Islet of Langerhans (tissue), 1 donor: ENCODE measurements around the gene RASD1.
"Not testable (repeated sequence)": the region's sequence is repeated elsewhere in the genome, so short reads cannot be mapped to it uniquely, and the experiment has no call there.

Source experiments
- FAIRE-seq: peaks from one replicate; lab custom pipeline; 2011; peaks lifted over from hg19 to GRCh38; lab: Jason Lieb, UNC

Gene RASD1

DNA sequence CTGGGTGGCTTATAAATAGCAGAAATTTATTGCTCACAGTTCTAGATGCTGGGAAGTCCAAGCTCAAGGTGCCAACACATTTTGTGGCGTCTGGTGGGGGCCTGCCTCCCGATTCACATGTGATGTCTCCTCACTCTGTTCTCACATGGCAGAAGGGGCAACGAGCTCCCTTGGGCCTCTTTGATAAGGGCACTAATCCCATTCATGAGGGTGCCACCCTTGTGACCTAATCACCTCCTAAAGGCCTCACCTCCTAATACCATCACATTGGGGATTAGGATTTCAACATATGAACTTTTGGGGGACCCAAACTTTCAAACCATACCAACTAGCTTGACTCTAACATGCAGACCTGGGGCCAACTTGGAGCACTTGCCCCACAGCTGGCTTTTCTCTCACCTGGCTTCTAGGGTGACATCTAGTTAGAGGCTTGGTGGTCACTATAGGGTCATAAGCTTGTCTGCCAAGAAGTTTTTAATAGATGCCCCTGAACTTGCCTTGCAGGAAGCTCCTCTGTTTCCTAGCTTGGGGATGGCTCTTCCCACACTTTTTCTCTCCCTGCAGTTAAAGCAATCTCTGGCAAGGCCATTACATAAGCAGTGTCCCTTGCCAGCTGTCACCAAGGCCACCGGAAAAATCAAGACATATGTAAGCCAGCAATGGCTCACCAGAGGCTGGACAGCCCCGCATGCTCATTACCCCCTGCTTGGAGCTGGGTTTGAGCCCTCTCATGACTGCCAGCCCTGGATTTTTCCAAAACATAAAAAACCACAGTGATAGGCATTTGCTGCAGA lies 27.8 kb downstream of the RASD1 start:
- peak; percentile 77 for FAIRE-seq

DNA sequence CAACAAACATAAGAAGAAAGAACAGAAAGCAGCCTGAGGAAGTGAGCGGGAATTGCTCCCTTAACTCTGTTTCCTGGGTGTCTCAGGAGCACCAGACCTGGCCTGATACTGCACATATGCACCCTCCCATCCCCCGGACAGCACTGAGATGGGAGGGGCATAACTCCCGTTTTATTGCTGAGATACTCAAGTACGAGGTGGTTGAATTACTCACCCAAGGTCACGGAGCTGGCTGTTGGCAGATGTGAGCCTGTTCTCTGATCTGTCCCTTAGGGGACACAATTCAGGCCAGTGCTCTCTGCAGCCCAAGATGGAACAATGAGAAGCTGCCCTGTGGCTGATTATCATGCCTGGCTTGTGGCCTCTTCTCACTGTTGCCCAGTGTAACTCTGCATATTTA lies 28.5 kb downstream of the RASD1 start:
- no peak for FAIRE-seq

DNA sequence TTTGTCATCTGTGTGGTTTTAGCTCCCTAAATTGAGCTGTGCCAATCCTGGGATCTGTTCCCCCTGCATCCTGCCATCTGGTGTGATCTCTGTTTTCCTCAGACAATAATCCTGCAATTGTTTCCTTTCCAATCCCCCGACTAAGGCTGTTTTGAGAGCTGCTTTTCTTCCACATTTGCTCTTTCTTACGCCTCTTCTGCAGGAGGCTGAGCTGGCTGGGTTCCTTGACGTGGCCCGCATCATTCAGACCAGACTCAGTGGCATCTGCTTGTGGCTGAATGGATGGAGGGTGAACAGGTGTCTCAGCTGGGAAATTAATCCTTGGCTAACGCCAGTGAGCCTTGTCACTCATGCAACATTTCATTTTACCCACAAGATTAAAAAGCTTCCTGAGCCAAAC lies 29.2 kb downstream of the RASD1 start:
- FAIRE-seq, result no peak

DNA sequence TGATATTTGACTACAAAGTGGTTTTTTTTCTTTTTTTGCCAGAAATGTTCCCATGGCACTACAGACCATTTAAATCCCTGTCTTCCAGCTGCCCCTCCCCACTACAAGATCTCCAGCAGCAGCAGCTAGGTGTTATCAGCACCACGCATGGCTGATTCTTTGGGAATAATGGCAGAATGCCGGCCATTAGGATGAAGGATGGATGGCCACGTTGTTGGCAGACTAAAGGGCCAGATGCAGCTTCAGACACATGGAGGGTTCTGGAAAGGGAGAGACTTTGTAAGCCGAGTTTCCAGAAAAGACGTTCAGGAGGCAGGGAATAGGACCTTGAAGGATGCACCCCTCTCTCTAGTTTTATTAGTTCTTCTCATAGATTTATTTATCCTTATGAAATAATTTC lies 29.7 kb downstream of the RASD1 start:
- FAIRE-seq, result no peak

DNA sequence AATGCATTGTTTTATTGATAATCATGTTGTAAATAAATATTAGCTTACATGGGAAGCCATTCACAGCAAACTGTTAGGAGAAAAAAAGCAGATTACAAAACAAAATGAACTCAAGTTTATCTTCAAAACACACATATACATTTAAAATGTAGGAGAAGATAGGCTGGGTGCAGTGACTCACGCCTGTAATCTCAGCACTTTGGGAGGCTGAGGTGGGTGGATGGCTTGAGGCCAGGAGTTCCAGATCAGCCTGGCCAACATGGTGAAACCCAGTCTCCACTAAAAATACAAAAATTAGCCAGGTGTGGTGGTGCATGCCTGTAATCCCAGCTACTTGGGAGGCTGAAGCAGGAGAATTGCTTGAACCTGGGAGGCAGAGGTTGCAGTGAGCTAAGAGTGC lies 30.3 kb downstream of the RASD1 start:
- FAIRE-seq, result not testable (repeated sequence)

DNA sequence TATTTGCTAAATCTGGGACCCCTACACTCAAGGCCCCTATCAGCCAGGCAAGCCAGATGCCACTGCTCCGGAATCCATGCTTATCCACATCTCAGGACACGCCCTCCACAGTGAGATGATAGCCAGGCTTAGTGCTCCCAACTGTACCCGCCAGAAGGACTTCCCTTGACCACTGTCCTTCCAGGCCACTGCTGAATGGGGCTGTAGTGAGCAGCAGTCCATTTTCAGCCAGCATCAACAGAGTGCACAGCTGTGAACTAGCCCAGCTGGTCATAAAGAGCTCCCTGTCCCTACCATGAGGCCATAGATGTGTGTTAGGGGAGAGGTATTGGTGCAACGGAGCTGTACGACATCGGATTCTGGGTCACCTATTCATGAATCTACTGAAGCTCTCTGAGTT lies 32.4 kb downstream of the RASD1 start:
- no peak for FAIRE-seq

DNA sequence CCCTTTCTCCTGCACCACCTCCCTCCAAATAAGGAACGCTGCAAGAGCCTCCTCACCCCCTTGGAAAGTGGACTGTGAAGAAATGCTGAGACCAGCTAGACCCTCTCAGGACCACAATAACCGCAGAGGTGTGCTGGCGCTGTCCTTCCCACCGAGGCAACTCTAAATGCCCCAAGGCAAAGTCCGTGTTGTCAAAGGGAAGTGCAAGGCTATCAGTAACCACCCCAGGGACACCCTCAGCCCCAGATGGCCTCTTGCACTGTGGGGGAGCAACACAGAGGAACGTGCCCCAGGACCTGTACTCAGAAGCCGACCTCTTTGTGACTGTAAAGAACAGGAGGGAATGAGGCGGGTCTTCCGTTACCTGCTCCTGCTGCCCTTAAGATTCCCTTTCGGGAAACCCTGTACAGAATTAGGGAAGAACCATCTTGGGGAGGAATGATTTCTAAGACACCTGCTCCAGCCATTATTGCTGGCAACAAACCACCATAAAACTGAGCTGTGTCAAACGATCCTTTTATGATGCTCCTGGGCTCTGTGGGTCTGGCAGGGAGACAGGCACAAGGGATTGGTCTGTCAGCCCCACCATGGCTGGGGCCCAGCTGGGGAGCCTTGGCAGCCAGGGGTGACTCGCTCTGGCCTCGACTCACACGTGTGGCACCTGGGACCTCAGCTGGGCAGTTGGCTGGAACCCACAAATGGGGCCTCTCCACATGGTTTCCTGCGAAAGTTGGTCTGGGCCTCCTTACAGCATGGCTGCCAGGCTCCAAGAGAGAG lies 34.0 kb downstream of the RASD1 start:
- FAIRE-seq, result no peak

DNA sequence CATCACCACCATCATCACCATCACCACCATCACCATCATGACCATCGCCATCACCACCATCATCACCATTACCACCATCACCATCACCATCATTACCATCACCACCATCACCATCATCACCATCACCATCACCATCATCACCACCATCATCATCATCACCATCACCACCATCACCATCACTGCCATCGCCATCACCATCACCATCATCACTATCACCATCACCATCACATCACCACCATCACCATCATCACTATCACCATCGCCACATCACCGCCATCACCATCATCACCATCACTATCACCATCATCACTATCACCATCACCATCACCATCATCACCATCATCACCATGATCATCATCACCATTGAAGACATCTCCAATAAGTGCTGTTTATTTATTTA lies 36.2 kb downstream of the RASD1 start:
- FAIRE-seq, result no peak

DNA sequence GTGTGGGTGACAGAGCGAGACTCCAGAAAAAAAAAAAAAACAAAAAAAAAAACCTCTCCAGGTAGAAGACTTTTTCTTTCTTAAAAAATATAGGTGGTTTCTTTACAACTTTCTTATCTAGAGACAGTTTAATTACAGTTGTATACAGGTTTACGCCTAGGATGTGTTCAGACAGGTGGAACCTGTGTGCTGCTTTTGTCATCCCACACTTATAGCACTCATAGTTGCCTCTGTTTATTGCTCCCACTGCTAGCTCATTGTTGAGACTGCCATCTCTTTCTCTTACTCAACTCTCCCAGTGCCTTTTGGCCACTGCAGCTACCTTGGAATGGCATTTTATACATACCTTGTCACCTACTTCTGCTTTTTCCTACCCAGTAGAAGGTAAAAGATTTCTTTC lies 38.5 kb downstream of the RASD1 start:
- FAIRE-seq, result no peak

DNA sequence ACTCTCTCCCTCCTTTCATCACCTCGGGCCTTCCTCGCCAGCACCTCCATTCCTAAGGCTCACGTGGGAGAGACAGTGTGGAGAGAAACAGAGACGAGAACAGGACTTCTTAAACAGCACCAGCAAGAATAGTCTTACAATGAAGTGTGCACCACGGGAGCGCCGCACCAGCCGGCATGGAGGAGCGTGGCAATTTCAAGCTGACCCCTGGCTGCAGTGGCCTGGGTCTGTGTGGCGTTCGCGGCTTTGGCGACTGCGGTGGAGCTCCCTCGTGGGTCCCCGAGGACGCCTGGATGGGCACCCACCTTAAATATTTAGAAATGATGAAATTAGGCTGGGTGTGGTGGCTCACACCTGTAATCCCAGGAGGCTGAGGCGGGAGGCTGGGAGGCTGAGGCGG lies 39.9 kb downstream of the RASD1 start:
- FAIRE-seq, result no peak

DNA sequence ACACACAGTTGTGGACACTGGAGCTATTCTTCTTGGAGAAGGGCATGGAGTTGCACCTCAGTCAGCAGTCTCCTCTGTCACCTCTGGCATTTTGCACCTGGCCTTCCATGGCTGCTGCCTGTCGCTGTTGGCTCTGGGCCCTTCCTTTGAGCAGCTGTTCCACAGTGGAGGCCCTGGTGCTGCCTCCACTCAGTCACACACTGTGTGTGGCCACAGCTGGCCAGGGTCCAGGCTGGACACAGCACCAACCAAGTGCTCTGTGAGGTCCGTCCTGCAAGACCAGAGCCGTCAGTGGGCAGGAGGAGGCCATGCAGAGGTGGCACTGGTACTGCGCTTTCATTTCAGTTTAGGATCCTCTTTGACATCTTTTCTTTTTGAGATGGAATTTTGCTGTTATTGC lies 41.0 kb downstream of the RASD1 start:
- no peak for FAIRE-seq

DNA sequence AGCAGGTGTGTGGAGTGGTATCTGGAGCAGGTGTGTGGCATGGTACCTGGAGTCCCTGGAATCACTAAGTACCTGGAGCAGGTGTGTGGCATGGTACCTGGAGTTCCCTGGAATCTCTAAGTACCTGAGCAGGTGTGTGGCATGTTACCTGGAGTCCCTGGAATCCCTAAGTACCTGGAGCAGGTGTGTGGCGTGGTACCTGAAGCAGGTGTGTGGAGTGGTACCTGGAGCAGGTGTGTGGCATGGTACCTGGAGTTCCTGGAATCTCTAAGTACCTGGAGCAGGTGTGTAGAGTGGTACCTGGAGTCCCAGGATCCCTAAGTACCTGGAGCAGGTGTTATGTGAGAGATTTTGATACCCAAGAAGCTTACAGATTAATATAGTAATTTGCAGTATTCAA lies 41.5 kb downstream of the RASD1 start:
- FAIRE-seq, result not testable (repeated sequence)

DNA sequence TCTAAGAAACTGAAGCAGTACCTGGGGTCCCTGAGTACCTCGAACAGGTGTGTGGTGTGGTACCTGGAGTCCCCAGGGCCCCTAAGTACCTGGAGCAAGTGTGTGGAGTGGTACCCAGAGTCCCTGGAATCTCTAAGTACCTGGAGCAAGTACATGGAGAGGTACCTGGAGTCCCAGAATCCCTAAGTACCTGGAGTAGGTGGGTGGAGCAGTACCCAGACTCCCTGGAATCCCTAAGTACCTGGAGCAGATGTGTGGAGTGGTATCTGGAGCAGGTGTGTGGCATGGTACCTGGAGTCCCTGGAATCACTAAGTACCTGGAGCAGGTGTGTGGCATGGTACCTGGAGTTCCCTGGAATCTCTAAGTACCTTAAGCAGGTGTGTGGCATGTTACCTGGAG lies 41.9 kb downstream of the RASD1 start:
- FAIRE-seq, result no peak

DNA sequence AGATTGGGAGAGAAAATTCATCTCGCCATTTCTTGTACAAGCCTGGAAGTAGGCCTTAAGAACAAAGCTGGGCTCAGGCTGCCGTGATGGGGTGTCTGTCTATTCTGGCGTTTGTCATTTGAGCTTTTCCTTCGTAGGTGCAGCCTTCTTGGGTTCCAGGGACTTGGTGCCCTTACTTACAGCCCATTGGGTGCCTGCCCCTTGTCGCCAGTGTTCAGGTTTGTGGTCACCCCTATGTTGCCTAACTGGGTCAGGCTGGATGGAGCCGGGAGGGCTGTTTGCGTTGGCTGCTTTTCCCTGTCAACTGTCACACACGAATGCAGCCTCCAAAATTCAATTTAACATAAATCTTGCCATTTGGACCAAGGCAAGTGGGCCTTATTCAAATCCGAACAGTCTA lies 43.1 kb downstream of the RASD1 start:
- no peak for FAIRE-seq

DNA sequence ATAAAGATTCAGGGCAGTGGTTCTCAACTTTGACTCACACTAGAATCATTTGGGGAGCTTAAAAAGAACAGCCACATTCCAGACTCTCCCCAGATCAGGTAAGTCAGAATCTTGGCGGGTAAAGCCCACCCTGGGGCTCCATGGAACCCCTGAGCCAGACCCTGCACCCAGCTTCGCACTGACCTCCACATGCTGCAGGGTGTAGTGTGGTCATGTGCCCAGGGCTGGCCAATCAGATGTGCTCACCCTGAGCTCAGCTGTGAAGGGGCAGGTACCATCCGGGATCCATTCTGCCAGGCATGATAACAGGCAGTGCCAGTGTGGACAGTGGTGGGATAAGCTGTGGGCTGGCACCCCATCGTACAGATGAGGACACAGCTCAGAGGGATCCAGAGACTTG lies 47.5 kb downstream of the RASD1 start:
- FAIRE-seq, result no peak

DNA sequence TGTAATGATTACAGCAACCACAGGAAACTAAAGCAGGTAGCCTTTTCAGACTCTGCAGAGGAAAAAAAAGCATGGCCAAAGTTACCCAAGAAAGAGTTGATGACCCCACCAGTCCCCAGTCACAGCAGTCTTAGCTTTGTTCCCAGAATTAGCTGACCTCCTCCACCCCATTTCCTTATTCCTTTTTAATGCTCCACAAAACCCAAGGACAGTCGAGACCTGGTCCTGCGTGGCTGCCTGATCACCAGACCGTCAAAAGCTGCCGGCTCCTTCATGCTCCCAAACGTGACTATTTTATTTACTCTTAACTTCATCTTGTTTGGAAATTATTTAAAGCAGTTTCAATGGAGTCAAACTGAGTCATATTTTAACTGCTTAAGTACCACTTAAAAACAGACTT lies 48.1 kb downstream of the RASD1 start:
- no peak for FAIRE-seq

DNA sequence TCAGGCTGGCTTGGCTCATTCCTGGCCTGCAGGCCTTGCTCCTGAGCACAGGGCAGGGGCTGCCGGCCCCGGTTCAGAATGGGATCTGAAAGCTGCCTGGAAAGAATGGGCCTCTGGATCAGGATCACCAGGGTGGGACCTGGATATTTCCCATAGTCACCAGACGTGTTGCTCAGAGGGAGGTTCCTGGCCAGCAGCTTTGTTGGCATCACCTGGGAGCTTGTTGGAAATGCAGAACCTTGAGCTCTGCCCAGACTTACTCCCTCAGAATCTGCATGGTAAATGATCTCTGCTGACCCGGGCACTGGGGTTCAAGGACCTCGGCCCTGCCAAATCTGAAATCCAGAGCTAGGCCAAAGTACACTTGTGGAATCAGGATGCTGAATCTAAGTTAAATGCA lies 48.9 kb downstream of the RASD1 start:
- FAIRE-seq, result no peak

DNA sequence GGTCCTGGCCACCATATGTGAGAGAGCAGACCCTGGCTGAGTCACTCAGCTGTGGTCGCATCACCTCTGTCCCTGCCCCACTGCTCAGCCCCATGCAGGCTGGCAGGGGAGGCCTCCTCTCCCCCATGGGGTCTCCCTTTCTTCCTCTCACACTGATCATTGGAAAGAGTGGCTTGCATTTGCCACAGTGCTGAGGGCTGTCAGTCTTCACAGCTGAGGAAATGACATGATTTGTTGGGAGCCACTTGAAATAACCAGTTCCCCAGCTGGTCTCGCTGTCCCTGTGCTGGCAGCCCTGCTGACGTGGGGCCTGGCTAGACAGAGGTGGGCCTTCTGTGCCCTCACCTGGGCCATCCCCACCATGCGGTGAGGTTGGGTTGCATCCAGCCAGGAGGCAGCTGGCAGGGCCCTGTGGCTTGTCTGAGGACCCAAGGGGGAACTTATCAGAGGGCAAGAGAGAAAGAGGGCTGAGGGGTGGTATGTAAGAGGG lies 49.5 kb downstream of the RASD1 start:
- no peak for FAIRE-seq

DNA sequence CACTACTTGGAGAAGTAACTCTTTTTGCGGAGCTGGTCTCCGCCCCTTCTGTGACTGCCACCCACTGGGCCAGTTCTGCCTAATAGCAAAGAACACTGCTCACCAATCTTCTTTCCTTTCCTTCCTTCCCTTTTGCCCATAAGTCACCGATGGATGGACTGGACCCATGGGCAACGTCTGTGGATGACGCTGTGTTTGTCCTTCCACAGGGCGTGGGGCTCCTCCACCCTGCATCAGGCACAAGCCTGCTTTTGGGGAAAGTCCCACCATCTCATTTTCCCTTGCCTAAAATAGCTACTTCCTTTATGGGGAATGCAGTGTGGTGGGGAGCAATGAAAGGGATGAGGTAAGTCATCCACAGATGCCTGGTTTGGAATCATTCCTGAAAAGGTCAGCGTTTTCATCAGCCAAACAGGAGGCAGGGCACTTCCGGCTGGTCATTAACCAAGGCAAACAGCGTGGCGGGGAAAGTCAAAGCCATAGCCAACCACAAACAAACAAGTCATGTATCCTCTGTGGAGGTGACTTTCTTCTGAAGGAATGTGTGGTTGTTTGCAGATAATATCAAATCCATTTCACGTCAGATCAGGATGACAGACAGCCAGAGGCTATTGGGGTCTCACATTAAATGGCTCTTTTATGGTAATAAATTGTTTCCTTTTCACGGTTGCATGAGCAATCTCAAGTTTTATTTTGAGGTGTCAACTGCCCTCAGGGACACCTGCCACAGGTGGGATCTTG lies 50.1 kb downstream of the RASD1 start:
- FAIRE-seq, result no peak

DNA sequence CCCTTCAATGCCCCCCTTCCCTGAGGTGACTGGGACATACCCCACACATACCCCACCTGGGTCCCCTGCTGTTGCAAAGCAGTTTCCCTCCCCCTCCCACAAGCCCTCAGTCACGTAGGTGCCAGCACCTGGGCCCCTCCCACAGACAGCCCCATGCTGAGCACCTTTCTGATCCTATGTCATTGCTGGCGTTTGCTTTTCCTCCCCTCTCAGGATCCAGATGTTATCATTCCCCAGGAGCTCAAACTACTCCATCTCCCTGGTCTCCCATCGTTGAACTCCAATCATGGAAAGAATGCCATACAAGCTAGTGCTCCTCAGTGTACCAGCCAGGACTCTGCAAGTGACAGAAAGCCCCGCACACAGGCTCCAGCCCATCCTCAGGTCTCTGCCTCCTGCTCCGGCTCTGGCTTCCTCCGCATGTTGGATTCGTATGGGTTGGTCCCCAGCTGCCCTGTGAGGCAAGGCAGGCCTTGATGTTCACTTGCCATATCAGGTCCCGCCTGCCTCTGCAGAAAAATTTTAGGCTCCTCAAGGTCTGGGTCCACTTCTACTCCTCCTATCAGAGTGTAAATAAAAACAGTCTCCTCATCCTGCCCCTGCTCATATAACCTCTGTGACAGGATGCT lies 50.8 kb downstream of the RASD1 start:
- FAIRE-seq, result no peak
